Right kidney (tissue), 9 donors: ENCODE measurements around the gene FGF8.
A peak's percentile ranks its signal among the peaks of the same experiment; 100 is the strongest.
"Not testable (repeated sequence)": the region's sequence is repeated elsewhere in the genome, so short reads cannot be mapped to it uniquely, and the experiment has no call there.

Source experiments
- DNase-seq: peaks from one replicate; pipeline ENCODE4 v3.0.0-alpha.2; 2016
- long read RNA-seq, 8 donors: transcript quantifications; one replicate each; lab custom pipeline, GENCODE V29; 2026

FGF8 gene
- long read RNA-seq, donor 1, partial matches to known transcripts = 0 of 7 reads
- long read RNA-seq, donor 1, other reads (novel, unspliced or antisense) = 0 of 7 reads
- long read RNA-seq, donor 2, partial matches to known transcripts = 0 of 1 reads
- long read RNA-seq, donor 2, other reads (novel, unspliced or antisense) = 0 of 1 reads
- long read RNA-seq, donor 3 = 0 reads
- long read RNA-seq, donor 4, partial matches to known transcripts = 0 of 4 reads
- long read RNA-seq, donor 4, other reads (novel, unspliced or antisense) = 0 of 4 reads
- long read RNA-seq, donor 5, partial matches to known transcripts = 0 of 1 reads
- long read RNA-seq, donor 5, other reads (novel, unspliced or antisense) = 0 of 1 reads
- long read RNA-seq, donor 6, partial matches to known transcripts = 0 of 2 reads
- long read RNA-seq, donor 6, other reads (novel, unspliced or antisense) = 0 of 2 reads
- long read RNA-seq, donor 7, partial matches to known transcripts = 0 of 7 reads
- long read RNA-seq, donor 7, other reads (novel, unspliced or antisense) = 0 of 7 reads
- long read RNA-seq, donor 8, partial matches to known transcripts = 0 of 3 reads
- long read RNA-seq, donor 8, other reads (novel, unspliced or antisense) = 0 of 3 reads

DNA sequence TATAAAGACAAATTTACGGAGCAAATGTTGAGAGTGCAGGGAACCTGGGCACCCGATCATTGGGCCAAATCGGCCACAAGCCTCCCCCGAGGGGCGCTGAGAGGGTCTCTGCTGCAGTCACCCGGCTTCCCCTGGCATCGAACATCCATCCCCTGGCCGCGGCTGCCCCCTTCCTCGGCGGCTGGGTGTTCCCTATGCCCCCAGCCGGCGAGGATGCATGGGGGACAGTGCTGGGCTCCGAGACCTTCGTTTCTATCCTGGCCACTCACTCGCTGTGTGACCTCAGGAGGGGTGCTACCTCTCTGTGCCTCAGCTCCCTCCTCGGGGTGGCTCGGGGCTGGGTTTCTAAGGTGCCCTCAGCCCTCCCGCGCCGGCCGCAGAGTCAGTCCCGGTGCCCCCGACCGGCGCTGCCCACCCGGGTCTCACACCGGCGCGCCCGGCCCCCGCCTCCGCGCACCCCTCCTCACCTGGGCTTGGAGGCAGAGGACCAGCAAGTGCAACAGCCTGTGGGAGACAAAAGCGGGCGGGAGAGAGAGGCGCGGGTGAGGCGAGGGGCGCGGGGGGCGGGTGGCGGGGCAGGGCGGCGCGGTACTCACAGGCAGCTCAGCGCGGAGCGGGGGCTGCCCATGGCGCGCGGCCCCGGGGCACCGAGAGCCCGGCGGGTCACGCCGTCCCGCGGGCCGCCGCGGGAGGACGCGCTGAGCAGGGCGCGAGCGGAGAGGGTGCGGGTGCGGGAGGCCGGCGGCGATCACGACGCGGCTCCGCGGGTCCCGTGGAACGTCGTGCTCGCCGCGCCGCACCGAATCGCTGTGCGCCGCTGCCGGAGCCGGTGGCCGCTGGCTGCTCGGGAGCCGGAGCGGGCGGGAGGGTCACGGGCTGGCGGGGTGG lies at the start of gene FGF8:
Gene FGF8 (minus strand): TSS at position 842 of the 888 bp plus-strand sequence. CDS start 214 bp downstream, at position 628.
- DNase-seq = peak; percentile 40

DNA sequence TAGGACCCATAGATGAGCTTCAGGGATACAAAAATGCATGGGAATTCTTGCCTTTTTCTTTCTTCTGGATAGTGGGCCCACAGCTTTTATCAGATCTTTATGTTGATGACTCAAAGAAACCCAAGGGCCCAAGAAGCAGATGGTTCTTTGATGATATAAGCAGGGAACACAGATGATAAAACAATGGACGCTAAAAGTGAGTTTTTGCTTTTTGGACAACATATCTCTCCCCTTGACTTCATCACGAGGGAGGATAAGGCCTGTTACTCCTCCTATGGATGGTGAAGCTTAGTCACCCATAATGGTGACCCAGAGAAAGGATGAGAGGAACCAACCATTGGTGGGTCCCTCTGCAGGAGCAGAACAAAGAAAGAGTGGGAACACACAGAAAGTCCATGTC lies 48.8 kb upstream of the FGF8 start:
- DNase-seq = no peak

DNA sequence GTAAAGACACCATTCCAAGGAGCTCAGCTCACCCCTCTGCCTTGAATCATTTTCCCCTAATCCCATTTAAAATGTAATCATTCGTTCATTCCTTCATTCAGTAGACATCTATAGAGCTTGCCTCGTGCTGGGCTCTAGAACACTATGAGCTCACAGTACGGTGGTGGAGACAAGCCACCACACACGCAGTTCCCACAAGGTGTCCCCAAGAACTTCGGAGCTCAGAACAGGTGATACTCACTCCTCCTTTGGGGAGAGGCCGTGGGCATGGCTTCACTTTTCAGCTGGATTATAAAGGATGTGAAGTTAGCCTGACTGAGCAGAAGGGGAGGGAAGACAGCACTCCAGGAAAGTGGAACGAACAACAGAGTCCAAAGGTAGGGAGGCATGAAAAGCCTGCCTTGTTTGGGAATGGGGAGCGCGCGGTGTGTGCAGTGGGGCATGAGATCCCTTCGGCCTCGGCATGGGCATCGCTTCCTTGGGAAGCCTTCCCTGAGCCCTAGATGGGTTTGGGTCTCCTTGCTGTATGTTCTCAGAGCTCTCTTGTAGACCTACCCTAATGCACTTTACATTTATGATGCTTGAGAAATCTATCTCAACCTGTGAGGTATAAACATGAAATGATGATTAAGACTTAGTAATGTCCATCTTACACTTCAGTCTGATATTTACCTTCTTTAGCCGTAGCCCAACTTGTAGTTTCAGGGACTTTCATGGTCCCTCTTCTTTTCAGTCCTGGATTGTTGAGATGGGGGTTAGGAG lies 43.1 kb upstream of the FGF8 start:
- peak; percentile 78 for DNase-seq

- DNase-seq = peak; percentile 97
Measured at GRCh38 chr10:101818119-101818871, 42.4 kb upstream of the FGF8 start, which contains the start of gene OGA. Gene OGA (minus strand): TSS chr10:101818444. CDS start chr10:101818022, 422 bp downstream.

DNA sequence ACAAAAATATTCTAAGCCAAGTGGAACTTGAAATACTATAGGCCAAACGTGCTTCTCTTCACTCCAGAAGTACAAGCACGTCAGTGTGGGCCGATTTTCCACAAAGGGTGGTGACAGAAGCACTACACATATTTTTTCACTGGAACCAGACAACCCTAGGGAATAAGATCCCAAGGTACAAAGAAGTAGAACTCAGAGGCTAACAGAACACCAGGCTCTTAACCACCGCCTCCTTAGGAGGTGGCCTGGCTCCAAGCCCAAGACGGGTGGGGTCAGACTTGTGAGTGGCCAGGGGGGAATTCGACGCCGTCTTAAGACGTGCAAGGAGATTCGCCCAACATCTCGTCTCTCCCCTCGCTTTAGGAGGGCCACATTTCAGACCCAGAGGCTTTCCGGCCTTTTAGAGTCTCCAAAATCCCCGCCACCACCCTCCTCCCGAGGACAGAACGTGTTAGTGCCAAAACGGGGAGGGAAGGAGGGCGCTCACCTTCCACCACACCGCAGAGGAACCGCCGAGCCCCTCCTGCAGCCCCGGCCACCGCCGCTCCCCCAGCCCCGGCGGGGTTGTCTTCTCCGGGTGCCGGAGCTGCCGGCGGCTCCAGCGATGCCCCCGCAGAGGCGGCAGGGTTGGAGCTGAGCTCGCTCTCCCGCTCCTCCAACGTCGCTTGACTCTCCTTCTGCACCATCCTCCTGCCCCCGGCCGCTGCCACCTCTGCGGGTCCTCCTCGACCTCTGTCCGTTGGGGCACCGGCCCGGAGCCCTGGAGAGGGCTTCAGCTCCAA lies 41.6 kb upstream of the FGF8 start:
- peak; percentile 79 for DNase-seq

GRCh38 chr10:101816913-101817336 lies 41.0 kb upstream of the FGF8 start:
- no peak for DNase-seq

- no peak for DNase-seq
Measured at GRCh38 chr10:101816376-101816775, 40.5 kb upstream of the FGF8 start.

GRCh38 chr10:101814466-101815071 lies 38.7 kb upstream of the FGF8 start:
- no peak for DNase-seq

DNA sequence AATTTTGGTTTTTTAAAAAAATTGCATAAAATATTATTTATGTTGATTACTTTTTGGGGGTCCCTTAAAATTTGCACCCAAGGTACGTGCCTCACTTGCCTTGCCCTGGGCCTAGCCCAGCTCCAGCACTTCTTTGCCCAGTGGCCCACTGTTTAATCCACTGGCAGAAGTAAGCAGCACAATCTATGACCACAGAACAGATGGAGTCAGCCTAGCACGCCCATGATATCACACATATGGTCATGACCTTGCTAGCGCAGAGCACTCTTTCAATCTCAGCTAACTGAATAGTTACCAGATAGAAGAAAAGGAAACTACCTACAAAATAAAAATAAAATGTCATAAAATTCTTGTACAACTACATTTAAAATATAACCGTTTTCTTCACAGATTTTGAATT lies 36.7 kb upstream of the FGF8 start:
- DNase-seq = no peak

GRCh38 chr10:101807158-101807557 lies 31.2 kb upstream of the FGF8 start:
- no peak for DNase-seq

DNA sequence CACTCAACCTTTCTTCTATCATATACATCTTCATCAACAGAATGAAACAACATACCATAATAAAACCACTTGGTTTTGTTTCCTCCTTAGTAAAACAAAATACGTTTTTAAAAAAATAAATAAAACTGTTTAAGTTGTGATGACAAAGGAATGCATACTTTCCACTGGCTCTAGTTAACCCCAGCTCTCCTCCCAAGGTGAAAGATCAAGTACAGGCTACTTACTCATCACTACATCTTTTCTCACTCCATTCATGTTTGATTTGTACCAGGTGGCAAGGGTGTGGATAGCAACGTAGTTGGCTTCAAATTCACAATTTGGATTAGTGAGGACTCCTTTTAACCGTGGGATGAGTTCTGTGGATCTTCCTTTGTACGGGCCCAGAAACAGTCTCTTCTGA lies 27.6 kb upstream of the FGF8 start:
- DNase-seq = no peak

DNA sequence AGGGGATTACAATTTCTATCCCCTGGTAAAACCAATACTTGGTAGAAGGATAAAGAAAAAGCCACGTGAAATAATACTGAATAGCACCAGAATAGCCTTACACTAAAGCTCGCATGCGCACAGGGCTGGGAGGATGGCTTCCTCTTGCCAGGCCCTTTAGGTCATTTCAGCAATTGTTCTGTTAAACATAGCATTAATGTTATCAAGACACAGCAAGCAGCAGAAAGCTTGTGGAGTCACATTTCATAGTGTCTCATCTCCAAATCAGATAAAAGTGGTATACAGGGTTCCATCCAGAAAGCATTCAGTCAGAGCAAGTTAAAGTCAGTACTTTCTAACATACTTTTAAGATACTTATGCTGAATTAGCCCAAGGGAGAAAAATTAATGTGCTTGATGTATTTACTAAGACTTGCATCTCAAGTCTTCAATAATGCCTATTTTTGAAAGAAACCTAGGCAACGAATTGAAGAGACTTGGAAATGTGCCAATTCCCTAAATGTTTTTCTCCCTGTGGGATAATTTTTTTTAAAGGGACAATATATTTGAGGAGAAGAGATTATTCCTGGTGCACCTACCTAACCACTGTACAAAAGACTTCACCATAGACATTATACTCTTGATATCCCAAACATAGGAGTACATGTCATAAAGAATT lies 21.6 kb upstream of the FGF8 start:
- DNase-seq = no peak

- DNase-seq = no peak
Measured at GRCh38 chr10:101793526-101793925, 17.6 kb upstream of the FGF8 start.

GRCh38 chr10:101789686-101790085 lies 13.8 kb upstream of the FGF8 start:
- DNase-seq = no peak

DNA sequence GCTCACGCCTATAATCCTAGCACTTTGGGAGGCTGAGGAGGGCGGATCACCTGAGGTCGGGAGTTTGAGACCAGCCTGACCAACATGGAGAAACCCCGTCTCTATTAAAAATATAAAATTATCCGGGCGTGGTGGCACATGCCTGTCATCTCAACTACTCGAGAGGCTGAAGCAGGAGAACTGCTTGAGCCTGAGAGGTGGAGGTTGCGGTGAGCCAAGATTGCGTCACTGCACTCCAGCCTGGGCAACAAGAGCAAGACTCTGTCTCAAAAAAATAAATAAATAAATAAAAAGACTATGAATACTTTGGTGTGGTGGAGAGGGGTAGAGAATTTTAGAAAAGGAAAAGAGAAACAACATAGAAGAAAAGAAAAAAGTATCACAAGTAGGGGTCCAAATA lies 13.3 kb upstream of the FGF8 start:
- not testable (repeated sequence) for DNase-seq

DNA sequence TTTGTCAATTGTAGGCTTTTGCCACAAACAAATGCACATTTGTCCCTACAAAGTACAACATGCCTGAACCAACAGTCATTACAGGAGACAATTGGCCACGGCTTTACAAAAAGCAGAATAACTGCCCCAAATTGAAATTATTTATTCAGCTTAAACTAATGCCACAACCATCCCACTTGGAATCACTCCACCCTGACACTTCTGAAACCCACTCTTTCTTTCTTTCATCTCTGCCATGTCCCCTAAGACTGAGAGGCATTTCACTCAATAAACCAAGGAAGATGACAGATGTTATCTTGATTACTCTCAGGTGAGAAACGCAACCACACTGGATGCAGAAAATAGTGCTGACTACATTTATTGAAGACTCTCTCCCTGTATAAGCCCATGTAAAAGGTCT lies 9.9 kb upstream of the FGF8 start:
- no peak for DNase-seq

DNA sequence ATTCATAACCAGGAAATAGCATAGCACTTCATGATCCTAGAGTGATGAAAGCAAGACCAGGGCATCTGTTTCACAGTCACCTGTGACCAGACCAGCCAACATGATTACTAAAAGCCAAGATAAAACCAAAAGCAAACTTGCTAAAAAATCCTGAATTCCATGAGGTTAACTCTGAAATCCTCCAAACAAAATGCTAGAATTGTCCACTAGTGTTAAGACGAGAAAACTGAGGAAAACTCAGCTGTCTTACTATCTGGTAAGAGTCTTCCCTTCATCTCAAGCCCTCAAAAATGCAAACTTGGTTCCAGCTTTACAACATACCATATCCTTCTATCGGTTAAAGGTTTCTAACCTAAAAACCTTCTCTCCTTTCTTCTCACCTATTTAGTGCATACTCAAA lies 8.6 kb upstream of the FGF8 start:
- DNase-seq = no peak

GRCh38 chr10:101783736-101784118 lies 7.8 kb upstream of the FGF8 start:
- no peak for DNase-seq
